Activated CD8-positive, alpha-beta memory T cell treated with anti-CD3 and anti-CD28 coated beads for 4 hours (primary cell): ENCODE results near the gene ZNF221.
A peak's percentile ranks its signal among the peaks of the same experiment; 100 is the strongest.
"Not testable (repeated sequence)": the region's sequence is repeated elsewhere in the genome, so short reads cannot be mapped to it uniquely, and the experiment has no call there.

Source experiments
- DNase-seq, 2 donors: peaks; one replicate each; pipeline ENCODE4 v3.0.0-alpha.2; 2020; ENCODE audit warnings: low read depth in 2 of 2

Gene ZNF221

DNA sequence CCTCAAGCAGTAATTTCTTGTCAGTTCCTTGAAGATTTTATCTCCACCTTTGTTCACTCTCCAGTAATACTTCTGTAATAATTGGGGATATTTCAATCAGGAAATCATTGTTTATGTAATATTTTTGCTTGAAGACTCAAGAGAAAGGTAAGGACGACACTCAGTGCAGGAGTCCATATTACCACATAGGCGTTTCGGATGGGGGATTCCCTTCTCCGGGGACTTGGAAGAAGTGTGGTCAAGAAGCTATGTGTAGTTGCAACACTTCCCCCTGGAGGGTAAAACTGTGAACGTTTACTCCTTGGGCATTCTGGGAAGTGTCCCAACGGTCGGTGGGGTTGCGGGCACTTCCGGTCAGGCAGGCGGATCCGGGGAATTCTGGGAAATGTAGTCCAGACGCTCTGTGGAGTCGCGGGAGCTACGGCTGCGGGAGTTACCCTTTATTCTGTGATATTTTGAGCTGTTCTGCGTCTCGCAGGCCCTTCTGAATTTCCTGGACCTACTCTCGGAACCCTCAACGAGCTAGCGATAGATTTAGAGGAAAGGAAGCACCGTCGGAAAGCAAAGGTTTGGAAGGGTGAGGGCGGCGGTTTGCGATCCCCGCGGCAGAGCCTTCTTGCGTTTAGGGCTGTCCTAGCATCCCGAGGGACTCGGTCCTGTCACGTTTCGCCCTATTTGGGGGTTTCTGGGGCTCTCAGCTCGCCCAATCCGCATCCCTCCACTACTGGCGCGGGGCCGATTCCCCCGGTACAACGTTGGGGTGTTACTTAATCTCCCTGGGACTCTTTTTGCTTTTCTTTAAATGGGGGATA lies at the start of gene ZNF221:
Gene ZNF221 (plus strand): TSS at position 395 of the 812 bp plus-strand sequence. CDS start 11,499 bp downstream, outside the sequence.
- DNase-seq: peak in 1 of 2 donors; percentile 31

- DNase-seq: peak; percentile 20 to 37
Measured at GRCh38 chr19:43901395-43902390, 49.3 kb upstream of the ZNF221 start.

DNA sequence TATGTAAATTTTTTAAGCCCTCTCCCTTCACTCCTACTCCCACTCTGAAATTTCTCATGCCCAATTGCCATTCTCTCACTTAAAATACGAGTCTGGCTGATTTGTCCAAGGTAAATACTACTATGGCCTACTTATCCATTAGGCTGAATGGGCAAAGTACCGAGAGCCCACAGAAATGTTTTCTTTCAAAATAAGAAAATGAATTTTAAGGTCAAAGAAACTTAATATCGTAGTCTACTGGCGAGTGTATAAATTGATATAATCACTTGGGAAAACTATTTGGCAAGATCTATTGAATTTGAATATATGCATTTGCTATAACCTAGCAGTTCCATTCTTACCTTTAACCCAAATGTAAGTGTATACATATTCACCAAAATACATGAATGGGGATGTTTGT lies 48.6 kb upstream of the ZNF221 start:
- DNase-seq: no peak

GRCh38 chr19:43905897-43906296 lies 45.1 kb upstream of the ZNF221 start:
- DNase-seq: no peak

GRCh38 chr19:43906774-43907173 lies 44.3 kb upstream of the ZNF221 start:
- no peak for DNase-seq

- no peak for DNase-seq
Measured at GRCh38 chr19:43908659-43909058, 42.4 kb upstream of the ZNF221 start.

GRCh38 chr19:43910884-43911283 lies 40.1 kb upstream of the ZNF221 start:
- no peak for DNase-seq

- no peak for DNase-seq
Measured at GRCh38 chr19:43913383-43913782, 37.6 kb upstream of the ZNF221 start.

DNA sequence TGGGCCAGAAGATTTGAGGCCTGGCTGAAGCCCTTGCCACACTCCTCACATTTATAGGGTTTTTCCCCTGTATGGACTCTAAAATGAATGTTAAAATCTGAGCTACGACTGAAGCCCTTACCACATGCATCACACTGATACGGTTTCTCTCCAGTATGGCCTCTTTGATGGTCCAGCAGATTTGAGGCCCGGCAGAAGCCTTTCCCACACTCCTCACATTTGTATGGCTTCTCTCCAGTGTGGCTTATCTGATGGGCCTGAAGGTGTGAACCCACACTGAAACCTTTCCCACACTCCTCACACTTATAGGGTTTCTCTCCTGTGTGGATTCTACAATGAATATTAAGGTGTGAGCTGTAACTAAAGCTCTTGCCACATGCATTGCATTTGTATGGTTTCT lies 37.0 kb upstream of the ZNF221 start:
- no peak for DNase-seq

DNA sequence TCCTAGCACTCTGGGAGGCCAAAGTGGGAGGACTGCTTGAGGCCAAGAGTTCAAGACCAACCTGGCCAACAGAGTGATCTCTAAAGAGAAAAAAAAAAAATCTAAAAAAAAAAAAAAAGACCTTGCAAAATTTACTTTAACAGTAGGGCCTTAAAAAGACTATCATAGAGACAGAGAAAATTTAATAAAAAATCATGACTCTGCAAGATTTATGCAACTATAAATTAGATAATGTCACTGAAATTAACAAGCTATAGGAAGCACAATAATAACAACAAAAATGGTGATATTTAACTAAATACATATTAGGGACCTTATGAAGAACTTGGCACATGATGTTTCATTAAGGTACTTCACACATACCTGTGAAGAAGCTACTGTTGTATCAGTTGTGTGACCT lies 27.2 kb upstream of the ZNF221 start:
- no peak for DNase-seq

GRCh38 chr19:43928820-43929219 lies 22.2 kb upstream of the ZNF221 start:
- no peak for DNase-seq

DNA sequence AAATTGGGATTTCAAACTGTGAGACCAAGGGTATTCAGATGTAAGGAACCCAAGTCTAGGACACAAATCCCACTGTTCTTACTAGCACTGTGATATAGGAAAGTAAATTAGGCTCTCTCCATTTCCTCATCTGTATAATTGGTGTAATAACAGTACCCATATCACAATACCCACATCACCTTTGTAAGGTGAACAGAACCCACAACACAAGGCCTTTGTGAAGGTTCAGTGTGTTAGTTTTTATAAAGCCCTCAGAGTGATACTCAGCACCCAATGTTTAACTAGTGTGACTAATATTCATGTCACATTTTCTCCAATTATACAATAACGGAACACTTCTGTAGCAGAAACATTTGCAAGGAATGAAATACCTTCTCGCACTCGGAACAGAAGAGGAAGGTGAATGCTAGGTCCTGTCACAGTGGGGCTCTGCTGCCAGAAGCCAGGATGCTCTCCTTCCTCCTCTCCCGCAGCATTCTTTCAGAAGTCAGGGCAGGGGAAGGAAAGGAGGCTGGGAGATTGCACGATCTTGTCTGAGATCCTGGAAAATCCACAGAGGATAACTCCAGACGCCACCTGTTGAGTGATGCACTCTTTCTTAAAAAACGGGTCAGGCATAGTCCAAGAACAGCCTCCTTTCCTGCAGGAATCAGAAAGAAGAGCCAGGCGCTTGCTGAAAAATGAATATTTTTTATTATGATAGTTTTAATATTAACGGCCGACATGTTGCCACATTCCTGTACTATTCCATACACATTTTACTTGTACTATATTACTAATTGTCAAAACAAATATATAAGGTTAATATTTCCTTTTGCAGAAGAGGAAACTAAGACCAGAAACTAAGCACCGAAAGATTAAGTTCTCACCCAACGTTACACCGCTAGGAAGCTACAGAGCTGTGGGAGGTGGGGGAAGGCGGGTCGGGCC lies 16.7 kb upstream of the ZNF221 start:
- no peak for DNase-seq

GRCh38 chr19:43934985-43935708 lies 15.9 kb upstream of the ZNF221 start, which contains the start of gene ZNF45:
Gene ZNF45 (minus strand): TSS chr19:43935282. CDS start chr19:43922185, 13,097 bp downstream.
- peak; percentile 72 to 81 for DNase-seq

DNA sequence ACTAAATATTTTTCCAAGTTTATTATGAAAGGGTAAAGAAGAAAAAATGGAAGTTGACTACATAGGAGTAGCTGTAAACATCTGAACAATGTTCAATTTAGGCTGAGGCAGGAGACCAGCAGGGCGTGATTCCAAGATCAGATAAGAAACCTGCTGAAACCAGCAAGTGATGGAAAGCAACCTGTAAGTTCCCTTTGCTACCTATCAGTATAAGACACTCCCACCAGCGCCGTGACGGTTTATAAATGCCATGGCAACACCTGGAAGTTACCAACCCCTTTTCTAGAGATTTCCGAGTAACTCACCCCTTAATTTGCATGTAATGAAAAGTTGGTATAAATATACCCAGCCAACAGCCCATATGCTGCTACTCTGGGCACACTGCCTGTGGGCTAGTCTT lies 14.8 kb upstream of the ZNF221 start:
- no peak for DNase-seq

GRCh38 chr19:43939557-43940260 lies 11.3 kb upstream of the ZNF221 start:
- DNase-seq: no peak

- no peak for DNase-seq
Measured at GRCh38 chr19:43940719-43941118, 10.3 kb upstream of the ZNF221 start.

DNA sequence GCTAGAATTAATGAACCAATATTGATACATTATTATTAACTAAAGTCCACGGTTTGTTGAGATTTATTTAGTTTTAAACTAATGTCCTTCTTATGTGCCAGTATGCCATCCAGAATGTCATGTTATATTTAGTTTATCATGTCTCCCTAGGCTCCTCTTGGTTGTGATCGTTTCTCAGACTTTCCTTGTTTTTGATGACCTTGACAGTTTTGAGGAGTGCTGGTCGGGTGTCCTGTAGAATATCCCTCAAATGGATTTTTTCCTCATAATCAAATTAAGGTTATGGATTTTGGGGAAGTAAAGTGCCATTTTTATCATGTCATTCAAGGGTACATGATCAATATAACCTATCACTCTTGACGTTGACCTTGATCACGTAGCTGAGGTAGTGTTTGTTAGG lies 9.8 kb upstream of the ZNF221 start:
- DNase-seq: no peak

DNA sequence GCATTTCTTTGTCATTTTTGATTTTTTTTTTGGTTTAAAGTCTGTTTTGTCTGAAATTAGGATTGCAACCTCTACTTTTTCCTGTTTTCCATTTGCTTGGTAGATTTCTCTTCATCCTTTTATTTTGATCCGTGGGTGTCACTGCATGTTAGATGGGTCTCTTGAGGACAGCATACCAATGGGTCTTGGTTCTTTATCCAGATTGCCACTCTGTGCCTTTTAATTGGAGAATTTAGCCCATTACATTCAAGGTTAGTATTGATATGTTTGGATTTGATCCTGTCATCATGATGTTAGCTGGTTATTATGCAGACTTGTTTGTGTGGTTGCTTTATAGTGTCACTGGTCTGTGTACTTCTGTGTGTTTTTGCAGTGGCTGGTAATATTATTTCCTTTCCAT lies 3.6 kb upstream of the ZNF221 start:
- not testable (repeated sequence) for DNase-seq

DNA sequence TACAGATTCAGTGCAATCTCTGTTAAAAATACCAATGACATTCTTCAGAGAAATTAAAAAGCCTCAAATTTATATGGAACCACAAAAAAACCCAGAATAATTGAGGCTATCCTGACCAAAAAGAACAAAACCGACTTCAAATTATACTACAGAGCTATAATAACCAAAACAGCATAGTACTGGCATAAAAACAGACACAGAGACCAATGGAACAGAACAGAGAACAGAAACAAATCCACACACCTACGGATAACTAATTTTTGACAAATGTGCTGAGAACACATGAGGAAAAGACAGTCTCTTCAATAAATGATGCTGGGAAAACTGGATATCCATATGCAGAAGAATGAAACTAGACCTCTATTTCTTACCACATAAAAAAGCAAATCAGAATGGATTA lies 1.2 kb upstream of the ZNF221 start:
- DNase-seq: not testable (repeated sequence)

- DNase-seq: no peak
Measured at GRCh38 chr19:43956827-43957226, 5.8 kb downstream of the ZNF221 start.
